Stomach smooth muscle (tissue), 2 donors: ENCODE results near the gene TRMT6.

Source experiments
- H3K27ac ChIP-seq: one replicate; pipeline ENCODE4 v1.7.0; 2013; ENCODE audit warnings: mild to moderate bottlenecking, low read length, inconsistent platforms
- H3K27me3 ChIP-seq, 2 donors: one replicate each; pipeline ENCODE4 v1.7.0; 2013; ENCODE audit warnings: low read length in 2 of 2; ENCODE audit not compliant: insufficient read depth in 2 of 2, control insufficient read depth in 1 of 2
- H3K36me3 ChIP-seq, 2 donors: one replicate each; pipeline ENCODE4 v1.7.0; 2013; ENCODE audit warnings: low read length in 2 of 2; ENCODE audit not compliant: control insufficient read depth in 2 of 2, insufficient read depth in 2 of 2
- H3K4me1 ChIP-seq: one replicate; pipeline ENCODE4 v1.7.0; 2013; ENCODE audit warnings: low read length; ENCODE audit not compliant: control insufficient read depth, insufficient read depth
- H3K4me3 ChIP-seq, 2 donors: one replicate each; pipeline ENCODE4 v1.7.0; 2013; ENCODE audit warnings: low read length in 2 of 2
- H3K9ac ChIP-seq, 2 donors: one replicate each; pipeline ENCODE4 v1.7.0; 2013; ENCODE audit warnings: low read length in 2 of 2, mild to moderate bottlenecking in 1 of 2
- H3K9me3 ChIP-seq, 2 donors: one replicate each; pipeline ENCODE4 v1.7.0; 2013; ENCODE audit warnings: low read length in 2 of 2; ENCODE audit not compliant: control insufficient read depth in 2 of 2
- donor health status: healthy.
- donor health status: Pancreatic carcinoma.

TRMT6 gene

GRCh38 chr20:5908981-5909380 lies 41.4 kb downstream of the TRMT6 start:
- Histone ChIP-seq H3K27ac (no peak overlapping the region), H3K4me1 (peaks cover 7% of the 10 kb centered on the region), H3K27me3 (peaks cover 12 to 13% of the 10 kb centered on the region in 2 donors), H3K36me3 (no peaks in the 10 kb centered on the region), H3K9ac (no peak overlapping the region), H3K9me3 (no peaks in the 10 kb centered on the region), H3K4me3 (no peak overlapping the region)

GRCh38 chr20:5900908-5901307 lies 49.4 kb downstream of the TRMT6 start:
- Histone ChIP-seq H3K9me3 (peaks cover 0 to 2% of the 10 kb centered on the region in 2 donors), H3K27ac (no peak overlapping the region), H3K27me3 (peaks cover 0 to 8% of the 10 kb centered on the region in 2 donors), H3K36me3 (no peaks in the 10 kb centered on the region), H3K4me1 (no peaks in the 10 kb centered on the region), H3K4me3 (no peak overlapping the region), H3K9ac (no peak overlapping the region)

- no peaks in the 10 kb centered on the region for H3K36me3 ChIP-seq
- peaks cover 0 to 4% of the 10 kb centered on the region in 2 donors for H3K27me3 ChIP-seq
- H3K4me1 ChIP-seq, result no peaks in the 10 kb centered on the region
- no peak overlapping the region for H3K9ac ChIP-seq
- no peak overlapping the region for H3K27ac ChIP-seq
- H3K4me3 ChIP-seq, result no peak overlapping the region
- peaks cover 2% of the 10 kb centered on the region in 2 donors for H3K9me3 ChIP-seq
Measured at GRCh38 chr20:5899444-5899843, 50.9 kb downstream of the TRMT6 start.

GRCh38 chr20:5895626-5896025 lies 54.7 kb downstream of the TRMT6 start:
- peaks cover 2% of the 10 kb centered on the region in 2 donors for H3K9me3 ChIP-seq
- H3K4me1 ChIP-seq, result no peaks in the 10 kb centered on the region
- H3K4me3 ChIP-seq, result no peak overlapping the region
- H3K36me3 ChIP-seq, result no peaks in the 10 kb centered on the region
- no peak overlapping the region for H3K9ac ChIP-seq
- peaks cover 0 to 4% of the 10 kb centered on the region in 2 donors for H3K27me3 ChIP-seq
- no peak overlapping the region for H3K27ac ChIP-seq

GRCh38 chr20:5893621-5894020 lies 56.7 kb downstream of the TRMT6 start:
- Histone ChIP-seq H3K4me3 (no peak overlapping the region), H3K27ac (no peak overlapping the region), H3K9ac (no peak overlapping the region), H3K4me1 (no peaks in the 10 kb centered on the region), H3K36me3 (no peaks in the 10 kb centered on the region), H3K27me3 (peaks cover 0 to 4% of the 10 kb centered on the region in 2 donors), H3K9me3 (peaks cover 2% of the 10 kb centered on the region in 2 donors)

- Histone ChIP-seq H3K27me3 (peaks cover 0 to 4% of the 10 kb centered on the region in 2 donors), H3K9me3 (peaks cover 2% of the 10 kb centered on the region in 2 donors), H3K4me1 (no peaks in the 10 kb centered on the region), H3K9ac (no peak overlapping the region), H3K4me3 (no peak overlapping the region), H3K36me3 (no peaks in the 10 kb centered on the region), H3K27ac (no peak overlapping the region)
Measured at GRCh38 chr20:5893052-5893451, 57.3 kb downstream of the TRMT6 start.

GRCh38 chr20:5890773-5891441 lies 59.4 kb downstream of the TRMT6 start:
- no peak overlapping the region for H3K4me3 ChIP-seq
- H3K36me3 ChIP-seq, result no peaks in the 10 kb centered on the region
- peaks cover 0 to 2% of the 10 kb centered on the region in 2 donors for H3K9me3 ChIP-seq
- H3K27ac ChIP-seq, result no peak overlapping the region
- no peak overlapping the region for H3K9ac ChIP-seq
- H3K4me1 ChIP-seq, result no peaks in the 10 kb centered on the region
- no peaks in the 10 kb centered on the region for H3K27me3 ChIP-seq

GRCh38 chr20:5888041-5888440 lies 62.3 kb downstream of the TRMT6 start:
- no peak overlapping the region for H3K27ac ChIP-seq
- no peaks in the 10 kb centered on the region for H3K27me3 ChIP-seq
- no peaks in the 10 kb centered on the region for H3K4me1 ChIP-seq
- no peaks in the 10 kb centered on the region for H3K36me3 ChIP-seq
- no peak overlapping the region for H3K4me3 ChIP-seq
- no peaks in the 10 kb centered on the region for H3K9me3 ChIP-seq
- no peak overlapping the region for H3K9ac ChIP-seq

- no peaks in the 10 kb centered on the region for H3K27me3 ChIP-seq
- H3K4me3 ChIP-seq, result no peak overlapping the region
- no peaks in the 10 kb centered on the region for H3K4me1 ChIP-seq
- no peaks in the 10 kb centered on the region for H3K36me3 ChIP-seq
- H3K27ac ChIP-seq, result no peak overlapping the region
- no peaks in the 10 kb centered on the region for H3K9me3 ChIP-seq
- H3K9ac ChIP-seq, result no peak overlapping the region
Measured at GRCh38 chr20:5887386-5887785, 62.9 kb downstream of the TRMT6 start.
